ENCODE data around the gene SEC62.

DNA sequence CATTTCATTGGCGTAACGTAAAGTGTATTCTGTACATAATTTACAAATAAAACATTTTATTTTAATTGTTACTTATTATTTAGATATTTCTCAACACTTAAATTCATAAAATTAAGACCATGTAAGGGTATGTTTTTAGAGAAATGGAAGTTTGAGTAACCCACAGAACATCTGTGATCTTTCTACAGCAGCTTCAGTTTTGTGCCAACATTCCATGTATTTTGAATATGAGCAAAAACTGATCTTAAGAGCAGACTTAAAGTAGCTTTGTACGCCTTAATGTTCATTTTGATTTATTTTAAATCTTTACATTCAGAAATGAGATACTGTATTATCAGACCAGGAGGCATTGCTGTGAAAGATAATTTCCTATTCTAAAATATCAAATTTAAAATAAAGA is 27.2 kb downstream of the SEC62 start:
- TF ChIP-seq POLR2AphosphoS5 (IDR thresholded peaks at IDR 0.05; ENCODE audit: low read depth) (no peak), EZH2 (IDR thresholded peaks at IDR 0.05; ENCODE audit: low read depth, unreplicated experiment) (no peak), EZH2phosphoT487 (IDR thresholded peaks at IDR 0.05; ENCODE audit: unreplicated experiment) (no peak), CREB1 (CRISPR knock-in tag; IDR thresholded peaks at IDR 0.05; ENCODE audit: low read depth) (no peak), JUNB (IDR thresholded peaks at IDR 0.05; ENCODE audit: unreplicated experiment) (no peak), ZNF114 (CRISPR knock-in tag; IDR thresholded peaks at IDR 0.05) (no peak), STAT1 (IDR thresholded peaks at IDR 0.05; ENCODE audit: unreplicated experiment) (no peak), NANOG (IDR thresholded peaks at IDR 0.05; ENCODE audit: borderline replicate concordance) (no peak)
- TF ChIP-seq, protein P1, sequence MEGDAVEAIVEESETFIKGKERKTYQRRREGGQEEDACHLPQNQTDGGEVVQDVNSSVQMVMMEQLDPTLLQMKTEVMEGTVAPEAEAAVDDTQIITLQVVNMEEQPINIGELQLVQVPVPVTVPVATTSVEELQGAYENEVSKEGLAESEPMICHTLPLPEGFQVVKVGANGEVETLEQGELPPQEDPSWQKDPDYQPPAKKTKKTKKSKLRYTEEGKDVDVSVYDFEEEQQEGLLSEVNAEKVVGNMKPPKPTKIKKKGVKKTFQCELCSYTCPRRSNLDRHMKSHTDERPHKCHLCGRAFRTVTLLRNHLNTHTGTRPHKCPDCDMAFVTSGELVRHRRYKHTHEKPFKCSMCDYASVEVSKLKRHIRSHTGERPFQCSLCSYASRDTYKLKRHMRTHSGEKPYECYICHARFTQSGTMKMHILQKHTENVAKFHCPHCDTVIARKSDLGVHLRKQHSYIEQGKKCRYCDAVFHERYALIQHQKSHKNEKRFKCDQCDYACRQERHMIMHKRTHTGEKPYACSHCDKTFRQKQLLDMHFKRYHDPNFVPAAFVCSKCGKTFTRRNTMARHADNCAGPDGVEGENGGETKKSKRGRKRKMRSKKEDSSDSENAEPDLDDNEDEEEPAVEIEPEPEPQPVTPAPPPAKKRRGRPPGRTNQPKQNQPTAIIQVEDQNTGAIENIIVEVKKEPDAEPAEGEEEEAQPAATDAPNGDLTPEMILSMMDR (conservative IDR thresholded peaks at IDR 0.05; ENCODE audit: low read depth in 2 of 2), result no peak
- TF ChIP-seq, protein P2, sequence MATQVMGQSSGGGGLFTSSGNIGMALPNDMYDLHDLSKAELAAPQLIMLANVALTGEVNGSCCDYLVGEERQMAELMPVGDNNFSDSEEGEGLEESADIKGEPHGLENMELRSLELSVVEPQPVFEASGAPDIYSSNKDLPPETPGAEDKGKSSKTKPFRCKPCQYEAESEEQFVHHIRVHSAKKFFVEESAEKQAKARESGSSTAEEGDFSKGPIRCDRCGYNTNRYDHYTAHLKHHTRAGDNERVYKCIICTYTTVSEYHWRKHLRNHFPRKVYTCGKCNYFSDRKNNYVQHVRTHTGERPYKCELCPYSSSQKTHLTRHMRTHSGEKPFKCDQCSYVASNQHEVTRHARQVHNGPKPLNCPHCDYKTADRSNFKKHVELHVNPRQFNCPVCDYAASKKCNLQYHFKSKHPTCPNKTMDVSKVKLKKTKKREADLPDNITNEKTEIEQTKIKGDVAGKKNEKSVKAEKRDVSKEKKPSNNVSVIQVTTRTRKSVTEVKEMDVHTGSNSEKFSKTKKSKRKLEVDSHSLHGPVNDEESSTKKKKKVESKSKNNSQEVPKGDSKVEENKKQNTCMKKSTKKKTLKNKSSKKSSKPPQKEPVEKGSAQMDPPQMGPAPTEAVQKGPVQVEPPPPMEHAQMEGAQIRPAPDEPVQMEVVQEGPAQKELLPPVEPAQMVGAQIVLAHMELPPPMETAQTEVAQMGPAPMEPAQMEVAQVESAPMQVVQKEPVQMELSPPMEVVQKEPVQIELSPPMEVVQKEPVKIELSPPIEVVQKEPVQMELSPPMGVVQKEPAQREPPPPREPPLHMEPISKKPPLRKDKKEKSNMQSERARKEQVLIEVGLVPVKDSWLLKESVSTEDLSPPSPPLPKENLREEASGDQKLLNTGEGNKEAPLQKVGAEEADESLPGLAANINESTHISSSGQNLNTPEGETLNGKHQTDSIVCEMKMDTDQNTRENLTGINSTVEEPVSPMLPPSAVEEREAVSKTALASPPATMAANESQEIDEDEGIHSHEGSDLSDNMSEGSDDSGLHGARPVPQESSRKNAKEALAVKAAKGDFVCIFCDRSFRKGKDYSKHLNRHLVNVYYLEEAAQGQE (IDR thresholded peaks at IDR 0.05; ENCODE audit: unreplicated experiment), result no peak
- TF ChIP-seq, protein P3, sequence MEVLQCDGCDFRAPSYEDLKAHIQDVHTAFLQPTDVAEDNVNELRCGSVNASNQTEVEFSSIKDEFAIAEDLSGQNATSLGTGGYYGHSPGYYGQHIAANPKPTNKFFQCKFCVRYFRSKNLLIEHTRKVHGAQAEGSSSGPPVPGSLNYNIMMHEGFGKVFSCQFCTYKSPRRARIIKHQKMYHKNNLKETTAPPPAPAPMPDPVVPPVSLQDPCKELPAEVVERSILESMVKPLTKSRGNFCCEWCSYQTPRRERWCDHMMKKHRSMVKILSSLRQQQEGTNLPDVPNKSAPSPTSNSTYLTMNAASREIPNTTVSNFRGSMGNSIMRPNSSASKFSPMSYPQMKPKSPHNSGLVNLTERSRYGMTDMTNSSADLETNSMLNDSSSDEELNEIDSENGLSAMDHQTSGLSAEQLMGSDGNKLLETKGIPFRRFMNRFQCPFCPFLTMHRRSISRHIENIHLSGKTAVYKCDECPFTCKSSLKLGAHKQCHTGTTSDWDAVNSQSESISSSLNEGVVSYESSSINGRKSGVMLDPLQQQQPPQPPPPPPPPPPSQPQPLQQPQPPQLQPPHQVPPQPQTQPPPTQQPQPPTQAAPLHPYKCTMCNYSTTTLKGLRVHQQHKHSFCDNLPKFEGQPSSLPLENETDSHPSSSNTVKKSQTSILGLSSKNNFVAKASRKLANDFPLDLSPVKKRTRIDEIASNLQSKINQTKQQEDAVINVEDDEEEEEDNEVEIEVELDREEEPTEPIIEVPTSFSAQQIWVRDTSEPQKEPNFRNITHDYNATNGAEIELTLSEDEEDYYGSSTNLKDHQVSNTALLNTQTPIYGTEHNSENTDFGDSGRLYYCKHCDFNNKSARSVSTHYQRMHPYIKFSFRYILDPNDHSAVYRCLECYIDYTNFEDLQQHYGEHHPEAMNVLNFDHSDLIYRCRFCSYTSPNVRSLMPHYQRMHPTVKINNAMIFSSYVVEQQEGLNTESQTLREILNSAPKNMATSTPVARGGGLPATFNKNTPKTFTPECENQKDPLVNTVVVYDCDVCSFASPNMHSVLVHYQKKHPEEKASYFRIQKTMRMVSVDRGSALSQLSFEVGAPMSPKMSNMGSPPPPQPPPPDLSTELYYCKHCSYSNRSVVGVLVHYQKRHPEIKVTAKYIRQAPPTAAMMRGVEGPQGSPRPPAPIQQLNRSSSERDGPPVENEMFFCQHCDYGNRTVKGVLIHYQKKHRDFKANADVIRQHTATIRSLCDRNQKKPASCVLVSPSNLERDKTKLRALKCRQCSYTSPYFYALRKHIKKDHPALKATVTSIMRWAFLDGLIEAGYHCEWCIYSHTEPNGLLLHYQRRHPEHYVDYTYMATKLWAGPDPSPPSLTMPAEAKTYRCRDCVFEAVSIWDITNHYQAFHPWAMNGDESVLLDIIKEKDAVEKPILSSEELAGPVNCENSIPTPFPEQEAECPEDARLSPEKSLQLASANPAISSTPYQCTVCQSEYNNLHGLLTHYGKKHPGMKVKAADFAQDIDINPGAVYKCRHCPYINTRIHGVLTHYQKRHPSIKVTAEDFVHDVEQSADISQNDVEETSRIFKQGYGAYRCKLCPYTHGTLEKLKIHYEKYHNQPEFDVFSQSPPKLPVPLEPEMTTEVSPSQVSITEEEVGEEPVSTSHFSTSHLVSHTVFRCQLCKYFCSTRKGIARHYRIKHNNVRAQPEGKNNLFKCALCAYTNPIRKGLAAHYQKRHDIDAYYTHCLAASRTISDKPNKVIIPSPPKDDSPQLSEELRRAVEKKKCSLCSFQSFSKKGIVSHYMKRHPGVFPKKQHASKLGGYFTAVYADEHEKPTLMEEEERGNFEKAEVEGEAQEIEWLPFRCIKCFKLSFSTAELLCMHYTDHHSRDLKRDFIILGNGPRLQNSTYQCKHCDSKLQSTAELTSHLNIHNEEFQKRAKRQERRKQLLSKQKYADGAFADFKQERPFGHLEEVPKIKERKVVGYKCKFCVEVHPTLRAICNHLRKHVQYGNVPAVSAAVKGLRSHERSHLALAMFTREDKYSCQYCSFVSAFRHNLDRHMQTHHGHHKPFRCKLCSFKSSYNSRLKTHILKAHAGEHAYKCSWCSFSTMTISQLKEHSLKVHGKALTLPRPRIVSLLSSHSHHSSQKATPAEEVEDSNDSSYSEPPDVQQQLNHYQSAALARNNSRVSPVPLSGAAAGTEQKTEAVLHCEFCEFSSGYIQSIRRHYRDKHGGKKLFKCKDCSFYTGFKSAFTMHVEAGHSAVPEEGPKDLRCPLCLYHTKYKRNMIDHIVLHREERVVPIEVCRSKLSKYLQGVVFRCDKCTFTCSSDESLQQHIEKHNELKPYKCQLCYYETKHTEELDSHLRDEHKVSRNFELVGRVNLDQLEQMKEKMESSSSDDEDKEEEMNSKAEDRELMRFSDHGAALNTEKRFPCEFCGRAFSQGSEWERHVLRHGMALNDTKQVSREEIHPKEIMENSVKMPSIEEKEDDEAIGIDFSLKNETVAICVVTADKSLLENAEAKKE (CRISPR knock-in tag; IDR thresholded peaks at IDR 0.05), result no peak
- TF ChIP-seq, protein P4, sequence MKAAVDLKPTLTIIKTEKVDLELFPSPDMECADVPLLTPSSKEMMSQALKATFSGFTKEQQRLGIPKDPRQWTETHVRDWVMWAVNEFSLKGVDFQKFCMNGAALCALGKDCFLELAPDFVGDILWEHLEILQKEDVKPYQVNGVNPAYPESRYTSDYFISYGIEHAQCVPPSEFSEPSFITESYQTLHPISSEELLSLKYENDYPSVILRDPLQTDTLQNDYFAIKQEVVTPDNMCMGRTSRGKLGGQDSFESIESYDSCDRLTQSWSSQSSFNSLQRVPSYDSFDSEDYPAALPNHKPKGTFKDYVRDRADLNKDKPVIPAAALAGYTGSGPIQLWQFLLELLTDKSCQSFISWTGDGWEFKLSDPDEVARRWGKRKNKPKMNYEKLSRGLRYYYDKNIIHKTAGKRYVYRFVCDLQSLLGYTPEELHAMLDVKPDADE (IDR thresholded peaks at IDR 0.05), result no peak

Measured in GM23338 (cell line).